Measurements from ENCODE around the gene UBE2U. TPM values are rescaled to one million over a fixed set of nuclear protein-coding genes. Genes with fewer than 3 reads are reported as not detected.

Gene UBE2U
- total and polyA plus RNA-seq, 12 donors = not detected

- WGBS, 4 donors = 85 to 92% (median 90%) methylated on average over 3 of the region's 3 CpGs
- H3K4me1 ChIP-seq (replicated peaks in 1 of 2) = no peaks in the 10 kb centered on the region
- H3K4me3 ChIP-seq = no peak overlapping the region
- TF ChIP-seq CTCF (IDR thresholded peaks at IDR 0.05) (no peak), POLR2A (IDR thresholded peaks at IDR 0.05) (no peak)
- peaks cover 11% of the 10 kb centered on the region for H3K27me3 ChIP-seq
- H3K27ac ChIP-seq = no peak overlapping the region
- no peaks in the 10 kb centered on the region for H3K9me3 ChIP-seq (replicated peaks in 1 of 3)
- no peaks in the 10 kb centered on the region for H3K36me3 ChIP-seq (replicated peaks in 1 of 2)
- no peak for DNase-seq
- intact Hi-C loops (cut with DNase I) = loop anchor here in 1 of 2 donors (10.0 kb wide), 1 partner anchor 411 kb away; no protein-coding TSS in a partner anchor
Measured at GRCh38 chr1:64263335-64263734, 59.9 kb downstream of the UBE2U start.

GRCh38 chr1:64263856-64264255 lies 60.4 kb downstream of the UBE2U start:
- Histone ChIP-seq H3K36me3 (replicated peaks in 1 of 2) (no peaks in the 10 kb centered on the region), H3K27me3 (peaks cover 11% of the 10 kb centered on the region), H3K4me1 (replicated peaks in 1 of 2) (no peaks in the 10 kb centered on the region), H3K4me3 (no peak overlapping the region), H3K27ac (no peak overlapping the region), H3K9me3 (replicated peaks in 1 of 3) (no peaks in the 10 kb centered on the region)
- intact Hi-C loops (cut with DNase I) = loop anchor here in 1 of 2 donors (10.0 kb wide), 1 partner anchor 411 kb away; no protein-coding TSS in a partner anchor
- 46 to 71% (median 64%) methylated on average over 2 of the region's 2 CpGs for WGBS, 4 donors
- DNase-seq = no peak
- TF ChIP-seq POLR2A (IDR thresholded peaks at IDR 0.05) (no peak), CTCF (IDR thresholded peaks at IDR 0.05) (no peak)

GRCh38 chr1:64265141-64265540 lies 61.7 kb downstream of the UBE2U start:
- intact Hi-C loops (cut with DNase I) = loop anchor here in 1 of 2 donors (5.0 to 10.0 kb wide), 2 partner anchors 410 to 562 kb away; no protein-coding TSS in a partner anchor
- WGBS, 4 donors = 71 to 82% (median 74%) methylated on average over 2 of the region's 2 CpGs
- no peaks in the 10 kb centered on the region for H3K36me3 ChIP-seq (replicated peaks in 1 of 2)
- no peaks in the 10 kb centered on the region for H3K4me1 ChIP-seq (replicated peaks in 1 of 2)
- DNase-seq = no peak
- H3K9me3 ChIP-seq (replicated peaks in 1 of 3) = no peaks in the 10 kb centered on the region
- TF ChIP-seq CTCF (IDR thresholded peaks at IDR 0.05) (no peak), POLR2A (IDR thresholded peaks at IDR 0.05) (no peak)
- no peak overlapping the region for H3K27ac ChIP-seq
- peaks cover 3% of the 10 kb centered on the region for H3K27me3 ChIP-seq
- H3K4me3 ChIP-seq = no peak overlapping the region

- no peak overlapping the region for H3K27ac ChIP-seq
- 75 to 85% (median 78%) methylated on average over 2 of the region's 2 CpGs for WGBS, 4 donors
- DNase-seq = no peak
- H3K9me3 ChIP-seq (replicated peaks in 1 of 3) = no peaks in the 10 kb centered on the region
- H3K4me3 ChIP-seq = no peak overlapping the region
- TF ChIP-seq POLR2A (IDR thresholded peaks at IDR 0.05) (no peak), CTCF (IDR thresholded peaks at IDR 0.05) (no peak)
- intact Hi-C loops (cut with DNase I) = loop anchor here in 1 of 2 donors (5.0 to 10.0 kb wide), 2 partner anchors 408 to 560 kb away; no protein-coding TSS in a partner anchor
- H3K36me3 ChIP-seq (replicated peaks in 1 of 2) = no peaks in the 10 kb centered on the region
- H3K27me3 ChIP-seq = no peaks in the 10 kb centered on the region
- H3K4me1 ChIP-seq (replicated peaks in 1 of 2) = no peaks in the 10 kb centered on the region
Measured at GRCh38 chr1:64266991-64267390, 63.6 kb downstream of the UBE2U start.

Measured in adrenal gland (tissue), 12 donors.